Measurements from ENCODE around the gene NKAIN2.
"Not testable (repeated sequence)": the region's sequence is repeated elsewhere in the genome, so short reads cannot be mapped to it uniquely, and the experiment has no call there.

The NKAIN2 gene

GRCh38 chr6:124205921-124206320 lies 402.3 kb downstream of the NKAIN2 start:
- no peak for DNase-seq (ENCODE audit: low read depth in 2 of 2)

- no peak for DNase-seq (ENCODE audit: low read depth in 2 of 2)
These were observed 420.1 kb downstream of the NKAIN2 start for GRCh38 chr6:124223611-124224345.

- no peak for DNase-seq (ENCODE audit: low read depth in 2 of 2)
These were observed 422.7 kb downstream of the NKAIN2 start for GRCh38 chr6:124226396-124226795.

GRCh38 chr6:124233221-124233620 lies 429.6 kb downstream of the NKAIN2 start:
- no peak for DNase-seq (ENCODE audit: low read depth in 2 of 2)

GRCh38 chr6:124234801-124235200 lies 431.1 kb downstream of the NKAIN2 start:
- no peak for DNase-seq (ENCODE audit: low read depth in 2 of 2)

- no peak for DNase-seq (ENCODE audit: low read depth in 2 of 2)
These were observed 434.2 kb downstream of the NKAIN2 start for GRCh38 chr6:124237911-124238310.

- not testable (repeated sequence) for DNase-seq (ENCODE audit: low read depth in 2 of 2)
These were observed 434.7 kb downstream of the NKAIN2 start for GRCh38 chr6:124238408-124238807.

- DNase-seq (ENCODE audit: low read depth in 2 of 2) = no peak
These were observed 451.4 kb downstream of the NKAIN2 start for GRCh38 chr6:124254941-124255685.

- DNase-seq (ENCODE audit: low read depth in 2 of 2) = no peak
These were observed 456.7 kb downstream of the NKAIN2 start for GRCh38 chr6:124260337-124260736.

- DNase-seq (ENCODE audit: low read depth in 2 of 2) = no peak
These were observed 466.1 kb downstream of the NKAIN2 start for GRCh38 chr6:124269733-124270132.

- DNase-seq (ENCODE audit: low read depth in 2 of 2) = no peak
These were observed 470.0 kb downstream of the NKAIN2 start for GRCh38 chr6:124273701-124274100.

GRCh38 chr6:124282541-124282940 lies 478.9 kb downstream of the NKAIN2 start:
- DNase-seq (ENCODE audit: low read depth in 2 of 2) = no peak

- DNase-seq (ENCODE audit: low read depth in 2 of 2) = no peak
These were observed 479.8 kb downstream of the NKAIN2 start for GRCh38 chr6:124283486-124283885.

GRCh38 chr6:124285146-124285545 lies 481.5 kb downstream of the NKAIN2 start:
- DNase-seq (ENCODE audit: low read depth in 2 of 2) = no peak

- DNase-seq (ENCODE audit: low read depth in 2 of 2) = no peak
These were observed 491.0 kb downstream of the NKAIN2 start for GRCh38 chr6:124294574-124295200.

GRCh38 chr6:124297507-124297906 lies 493.8 kb downstream of the NKAIN2 start:
- DNase-seq (ENCODE audit: low read depth in 2 of 2) = no peak

- no peak for DNase-seq (ENCODE audit: low read depth in 2 of 2)
These were observed 495.1 kb downstream of the NKAIN2 start for GRCh38 chr6:124298730-124299129.

GRCh38 chr6:124300907-124301306 lies 497.2 kb downstream of the NKAIN2 start:
- DNase-seq (ENCODE audit: low read depth in 2 of 2) = not testable (repeated sequence)

GRCh38 chr6:124303971-124304370 lies 500.3 kb downstream of the NKAIN2 start:
- DNase-seq (ENCODE audit: low read depth in 2 of 2) = no peak

GRCh38 chr6:124310139-124310538 lies 506.5 kb downstream of the NKAIN2 start:
- no peak for DNase-seq (ENCODE audit: low read depth in 2 of 2)

- no peak for DNase-seq (ENCODE audit: low read depth in 2 of 2)
These were observed 515.7 kb downstream of the NKAIN2 start for GRCh38 chr6:124319410-124319809.

GRCh38 chr6:124324237-124324636 lies 520.6 kb downstream of the NKAIN2 start:
- no peak for DNase-seq (ENCODE audit: low read depth in 2 of 2)

GRCh38 chr6:124330197-124330596 lies 526.5 kb downstream of the NKAIN2 start:
- DNase-seq (ENCODE audit: low read depth in 2 of 2) = no peak

Data from stimulated activated CD4-positive, alpha-beta T cell treated with anti-CD3 and anti-CD28 coated beads, Interleukin-4, amount 100 ng/mL, for 48 hours (primary cell).